GM12878 (cell line): ENCODE measurements around the gene POLR3E. TPM values are rescaled to one million over a fixed set of nuclear protein-coding genes. Genes with fewer than 3 reads are reported as not detected.

Experiments
- BACH1 ChIP-seq: fragments of 450-650 bp; IDR thresholded peaks from 2 replicates; pipeline ENCODE4 v1.6.1; 2017; ENCODE audit warnings: mild to moderate bottlenecking, borderline replicate concordance
- BCL11A ChIP-seq: IDR thresholded peaks from 2 replicates; pipeline ENCODE4 v1.6.1; 2011; ENCODE audit warnings: low read depth, low read length
- BCL3 ChIP-seq: IDR thresholded peaks from 2 replicates; pipeline ENCODE4 v1.6.1; 2011; ENCODE audit warnings: borderline replicate concordance, low read depth, mild to moderate bottlenecking, moderate library complexity, low read length; ENCODE audit not compliant: insufficient read depth, poor library complexity, severe bottlenecking
- CHD1 ChIP-seq: IDR thresholded peaks from 2 replicates; pipeline ENCODE4 v1.6.1; 2012; ENCODE audit warnings: low read depth, low read length, improper control_type of control experiment
- EGR1 ChIP-seq, 2 experiments: IDR thresholded peaks; 1 replicate in 1 of 2; 2 replicates in 1 of 2; pipeline ENCODE4 v1.6.1; 2011 to 2012; ENCODE audit warnings: low read depth in 2 of 2, low read length in 2 of 2, borderline replicate concordance in 1 of 2, mild to moderate bottlenecking in 1 of 2, moderate library complexity in 1 of 2
- ELK1 ChIP-seq: IDR thresholded peaks from 2 replicates; pipeline ENCODE4 v1.6.1; 2012; ENCODE audit warnings: low read depth, low read length, improper control_type of control experiment
- EP300 ChIP-seq, 2 experiments: fragments of 150-350 bp in 1 of 2; IDR thresholded peaks; 2 replicates each; pipeline ENCODE4 v1.6.1; 2011 to 2012; ENCODE audit warnings: low read depth in 2 of 2, low read length in 2 of 2, borderline replicate concordance in 1 of 2, improper control_type of control experiment in 1 of 2, inconsistent platforms in 1 of 2; ENCODE audit not compliant: control insufficient read depth in 1 of 2
- ETV6 ChIP-seq, 2 experiments: fragments of 450-650 bp in 1 of 2; IDR thresholded peaks in 1 of 2; conservative IDR thresholded peaks in 1 of 2; 2 replicates each; pipeline ENCODE4 v1.6.1; 2014; ENCODE audit warnings: antibody characterized with exemption in 1 of 2, borderline replicate concordance in 1 of 2, low read depth in 1 of 2, mild to moderate bottlenecking in 1 of 2, moderate library complexity in 1 of 2
- EZH2 ChIP-seq: IDR thresholded peaks from 2 replicates; pipeline ENCODE4 v1.6.1; 2012; ENCODE audit warnings: low read depth, mild to moderate bottlenecking, control low read depth, inconsistent platforms, low read length, borderline replicate concordance; ENCODE audit not compliant: control insufficient read depth
- LARP7 ChIP-seq: fragments of 450-650 bp; IDR thresholded peaks from 2 replicates; pipeline ENCODE4 v1.6.1; 2017; ENCODE audit warnings: mild to moderate bottlenecking
- MAX ChIP-seq: IDR thresholded peaks from 2 replicates; pipeline ENCODE4 v1.6.1; 2012; ENCODE audit warnings: low read depth, low read length, improper control_type of control experiment
- MYB ChIP-seq: fragments of 150-350 bp; IDR thresholded peaks from 2 replicates; pipeline ENCODE4 v1.6.1; 2014; ENCODE audit warnings: mild to moderate bottlenecking, low read depth, low read length, borderline replicate concordance
- POLR2A ChIP-seq: IDR thresholded peaks from 2 replicates; pipeline ENCODE4 v1.6.1; 2011; ENCODE audit warnings: low read depth, mild to moderate bottlenecking, low read length
- POLR2AphosphoS5 ChIP-seq: IDR thresholded peaks from 2 replicates; pipeline ENCODE4 v1.6.1; 2011; ENCODE audit warnings: mild to moderate bottlenecking, low read length, inconsistent platforms
- RAD21 ChIP-seq: IDR thresholded peaks from 2 replicates; pipeline ENCODE4 v1.6.1; 2011; ENCODE audit warnings: mild to moderate bottlenecking, low read depth, low read length, moderate library complexity; ENCODE audit not compliant: insufficient read depth
- RAD51 ChIP-seq: fragments of 450-650 bp; IDR thresholded peaks from 2 replicates; pipeline ENCODE4 v1.6.1; 2016; ENCODE audit warnings: moderate library complexity, mild to moderate bottlenecking, inconsistent platforms
- RELB ChIP-seq: fragments of 450-650 bp; IDR thresholded peaks from 2 replicates; pipeline ENCODE4 v1.6.1; 2017; ENCODE audit warnings: low read depth, mild to moderate bottlenecking, moderate library complexity
- SMAD5 ChIP-seq: IDR thresholded peaks from 2 replicates; pipeline ENCODE4 v1.6.1; 2016; ENCODE audit warnings: antibody characterized with exemption, low read depth
- SMARCA5 ChIP-seq: fragments of 450-650 bp; IDR thresholded peaks from 2 replicates; pipeline ENCODE4 v1.6.1; 2017; ENCODE audit warnings: mild to moderate bottlenecking
- SP1 ChIP-seq: IDR thresholded peaks from one replicate; pipeline ENCODE4 v1.6.1; 2011; ENCODE audit warnings: low read depth, low read length
- SRF ChIP-seq, 2 experiments: IDR thresholded peaks; 2 replicates each; pipeline ENCODE4 v1.6.1; 2011; ENCODE audit warnings: low read depth in 2 of 2, low read length in 2 of 2, mild to moderate bottlenecking in 1 of 2, moderate library complexity in 1 of 2
- TAF1 ChIP-seq: IDR thresholded peaks from 2 replicates; pipeline ENCODE4 v1.6.1; 2011; ENCODE audit warnings: mild to moderate bottlenecking, low read depth, low read length, borderline replicate concordance
- TCF3 ChIP-seq: IDR thresholded peaks from 2 replicates; pipeline ENCODE4 v1.6.1; 2012; ENCODE audit warnings: low read depth, mild to moderate bottlenecking, low read length, borderline replicate concordance; ENCODE audit not compliant: insufficient read depth
- ZNF274 ChIP-seq: IDR thresholded peaks from one replicate; pipeline ENCODE4 v1.8.0; 2011; ENCODE audit not compliant: insufficient read length, insufficient read depth
- polyA plus RNA-seq, 11 experiments: library from polyadenylated mRNA; depleted of rRNA in 4 of 11; unstranded in 6 of 11; stranded (reverse) in 5 of 11; fragments of >200 nt; fragmentation: Nextera tagmentation in 4 of 11; fragmentation: Illumina TruSeq in 1 of 11; extraction: Ambion mirVana in 4 of 11; extraction: Trizol in 1 of 11; gene quantifications; 1 replicate in 1 of 11; 2 replicates in 10 of 11; pipeline versions ENCODE4 v1.2.1 to v1.2.3, GENCODE V29; 2011 to 2016; ENCODE audit warnings: inconsistent platforms in 2 of 11, missing spikeins in 2 of 11, low read depth in 1 of 11
- total RNA-seq, 4 experiments: library from RNA; depleted of rRNA in 3 of 4; stranded (reverse); fragments of >200 nt in 3 of 4; fragmentation: Illumina TruSeq in 1 of 4; extraction: Trizol in 1 of 4; gene quantifications; 2 replicates each; pipeline versions ENCODE4 v1.2.1 to v1.2.3, GENCODE V29; 2013 to 2021
- TF ChIP-seq, protein P1 (sequence below): IDR thresholded peaks from 2 replicates; pipeline ENCODE4 v1.6.1; 2011; ENCODE audit warnings: low read depth, mild to moderate bottlenecking, low read length, moderate library complexity, borderline replicate concordance; ENCODE audit errors: extremely low read depth

Gene POLR3E
- total and polyA plus RNA-seq, 10 of the 15 experiments (the other 5 are each of a cell fraction or from before 2014, with no cell fraction given): 11.1 to 79.5 (median 39.7) TPM

GRCh38 chr16:22297114-22297870, at the start of gene POLR3E (continued):
- peak; percentile 49; the same call in 1 of the 2 replicates for TF ChIP-seq ELK1
- TF ChIP-seq MAX: peak; percentile 97
- no peak for TF ChIP-seq ETV6 (conservative IDR thresholded peaks at IDR 0.05 in 1 of 2, IDR thresholded peaks at IDR 0.05 in 1 of 2; ENCODE audit: borderline replicate concordance in 1 of 2, low read depth in 1 of 2)
- peak; percentile 99 for TF ChIP-seq SMARCA5
- TF ChIP-seq EP300 (IDR thresholded peaks at IDR 0.05; ENCODE audit: borderline replicate concordance in 1 of 2, control insufficient read depth in 1 of 2, low read depth in 2 of 2, low read length in 2 of 2): peak; percentile 4 to 92; a peak in 1 of 4 replicates
- peak in 1 of 2 experiments; percentile 41; a peak in 1 of 3 replicates for TF ChIP-seq EGR1 (IDR thresholded peaks at IDR 0.05; ENCODE audit: borderline replicate concordance in 1 of 2, low read depth in 2 of 2, low read length in 2 of 2)
- TF ChIP-seq CHD1: peak; percentile 59; the same call in 1 of the 2 replicates
- peak; percentile 62; the same call in 1 of the 2 replicates for TF ChIP-seq POLR2AphosphoS5
- no peak for TF ChIP-seq EZH2
- peak; percentile 87 for TF ChIP-seq BACH1
- peak; percentile 70; the same call in 1 of the 2 replicates for TF ChIP-seq RAD51
- TF ChIP-seq SP1: peak; percentile 21
- TF ChIP-seq SMAD5: peak; percentile 56; the same call in 1 of the 2 replicates
- peak; percentile 42 for TF ChIP-seq RELB
- TF ChIP-seq BCL11A: no peak; the same call in 1 of the 2 replicates
- TF ChIP-seq LARP7: peak; percentile 87
- TF ChIP-seq BCL3: peak; percentile 33
- no peak for TF ChIP-seq ZNF274
- no peak for TF ChIP-seq MYB
- peak in 1 of 2 experiments; percentile 56; a peak in 2 of 4 replicates for TF ChIP-seq SRF (IDR thresholded peaks at IDR 0.05; ENCODE audit: low read depth in 2 of 2, low read length in 2 of 2)
- TF ChIP-seq, protein P1, sequence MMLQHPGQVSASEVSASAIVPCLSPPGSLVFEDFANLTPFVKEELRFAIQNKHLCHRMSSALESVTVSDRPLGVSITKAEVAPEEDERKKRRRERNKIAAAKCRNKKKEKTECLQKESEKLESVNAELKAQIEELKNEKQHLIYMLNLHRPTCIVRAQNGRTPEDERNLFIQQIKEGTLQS: peak; percentile 38; the same call in 1 of the 2 replicates
- peak; percentile 86 for TF ChIP-seq TAF1
- TF ChIP-seq POLR2A: peak; percentile 90
- TF ChIP-seq RAD21: peak; percentile 86
- TF ChIP-seq TCF3: peak; percentile 66; the same call in 1 of the 2 replicates
